Lower lobe of right lung (tissue), 2 donors: ENCODE measurements around the gene POU6F2. TPM values are rescaled to one million over a fixed set of nuclear protein-coding genes. Genes with fewer than 3 reads are reported as not detected.

ENCODE experiments used
- ATAC-seq, 2 donors: fragments of 200-7000 bp; cut with Tn5 transposase; one replicate each; pipeline ENCODE4 v1.9.1; 2020 to 2022; ENCODE audit warnings: mild to moderate bottlenecking in 2 of 2, moderate library complexity in 2 of 2
- DNase-seq: peaks from one replicate; pipeline ENCODE4 v3.0.0-alpha.2; 2020
- H3K27ac ChIP-seq: fragments of 200-600 bp; one replicate; pipeline ENCODE4 v1.8.0; 2022
- H3K27me3 ChIP-seq: fragments of 200-600 bp; one replicate; pipeline ENCODE4 v1.8.0; 2022; ENCODE audit warnings: low read depth
- H3K36me3 ChIP-seq: fragments of 200-600 bp; one replicate; pipeline ENCODE4 v1.8.0; 2022; ENCODE audit warnings: mild to moderate bottlenecking
- H3K4me1 ChIP-seq: fragments of 200-600 bp; one replicate; pipeline ENCODE4 v1.8.0; 2022
- H3K4me3 ChIP-seq: fragments of 200-600 bp; one replicate; pipeline ENCODE4 v1.8.0; 2022; ENCODE audit warnings: mild to moderate bottlenecking
- H3K9me3 ChIP-seq: fragments of 200-600 bp; one replicate; pipeline ENCODE4 v1.8.0; 2022
- CTCF ChIP-seq: fragments of 200-600 bp; IDR thresholded peaks from one replicate; pipeline ENCODE4 v1.8.0; 2022; ENCODE audit warnings: antibody characterized with exemption, mild to moderate bottlenecking
- intact Hi-C: fragments of 100-400 bp; cut with DNase I; formaldehyde crosslinking; loops from one replicate; pipeline ENCODE4 v1.11.0; 2022
- total RNA-seq: library from RNA; stranded (reverse); fragmentation: NEBNext Ultra II Directional; extraction: Animal tissue kit (Norgen Biotek cat#: 25700); gene quantifications from one replicate; pipeline ENCODE4 v1.2.1, GENCODE V29; 2021
- donor health status: DM: no; HTN: yes; CAD: no; lungs with severe emphysema.

Gene POU6F2
- total RNA-seq, 1 donor from 2014 or later = not detected

- TF ChIP-seq CTCF = peak; percentile 70
- Histone ChIP-seq H3K4me3 (no peak overlapping the region), H3K4me1 (no peaks in the 10 kb centered on the region), H3K9me3 (no peaks in the 10 kb centered on the region), H3K36me3 (no peaks in the 10 kb centered on the region), H3K27me3 (peaks cover 4% of the 10 kb centered on the region), H3K27ac (no peak overlapping the region)
- DNase-seq (no peak), ATAC-seq (peak in 1 of 2 donors; percentile 36)
- intact Hi-C loops = no loop called here
Observed at GRCh38 chr7:39453743-39454355, 476.1 kb downstream of the POU6F2 start.

GRCh38 chr7:39458061-39458745, 480.5 kb downstream of the POU6F2 start:
- peak overlapping the region; percentile 39 for H3K4me3 ChIP-seq
- H3K27ac ChIP-seq = no peak overlapping the region
- TF ChIP-seq CTCF = no peak
- no peaks in the 10 kb centered on the region for H3K4me1 ChIP-seq
- ATAC-seq = peak in 1 of 2 donors; percentile 49
- H3K9me3 ChIP-seq = no peaks in the 10 kb centered on the region
- no peaks in the 10 kb centered on the region for H3K27me3 ChIP-seq
- intact Hi-C loops = no loop called here
- no peak for DNase-seq
- no peaks in the 10 kb centered on the region for H3K36me3 ChIP-seq

DNA sequence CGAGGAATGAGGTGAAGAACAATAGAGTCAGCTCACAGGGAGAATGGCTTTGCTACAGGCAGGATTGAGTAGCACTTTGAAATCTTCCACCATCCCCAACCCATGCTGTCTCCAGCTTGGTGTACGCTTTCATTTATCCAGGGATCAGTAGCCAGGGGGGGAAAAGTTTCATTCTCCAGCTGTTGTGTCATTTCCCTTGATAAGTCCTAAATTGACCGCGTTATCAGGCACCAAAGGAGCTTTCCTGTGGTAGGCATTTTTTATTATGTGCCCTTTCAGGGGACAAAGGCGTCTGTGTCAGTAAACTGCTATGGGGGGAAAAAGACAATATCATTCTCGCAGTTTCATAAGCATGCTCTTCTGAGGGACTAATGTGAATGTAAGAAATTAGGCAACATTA, 481.9 kb downstream of the POU6F2 start:
- no peaks in the 10 kb centered on the region for H3K9me3 ChIP-seq
- H3K27ac ChIP-seq = no peak overlapping the region
- intact Hi-C loops = no loop called here
- no peak for DNase-seq
- H3K27me3 ChIP-seq = no peaks in the 10 kb centered on the region
- H3K4me1 ChIP-seq = no peaks in the 10 kb centered on the region
- H3K36me3 ChIP-seq = no peaks in the 10 kb centered on the region
- ATAC-seq = no peak
- no peak overlapping the region for H3K4me3 ChIP-seq
- TF ChIP-seq CTCF = no peak

- DNase-seq (no peak), ATAC-seq (no peak)
- TF ChIP-seq CTCF = no peak
- no peaks in the 10 kb centered on the region for H3K4me1 ChIP-seq
- no peaks in the 10 kb centered on the region for H3K9me3 ChIP-seq
- H3K4me3 ChIP-seq = no peak overlapping the region
- intact Hi-C loops = no loop called here
- H3K36me3 ChIP-seq = no peaks in the 10 kb centered on the region
- H3K27me3 ChIP-seq = no peaks in the 10 kb centered on the region
- no peak overlapping the region for H3K27ac ChIP-seq
Observed at GRCh38 chr7:39460486-39460885, 482.8 kb downstream of the POU6F2 start.

GRCh38 chr7:39461263-39461820, 483.6 kb downstream of the POU6F2 start:
- H3K27me3 ChIP-seq = no peaks in the 10 kb centered on the region
- DNase-seq = no peak
- TF ChIP-seq CTCF = no peak
- no peaks in the 10 kb centered on the region for H3K9me3 ChIP-seq
- no peaks in the 10 kb centered on the region for H3K36me3 ChIP-seq
- intact Hi-C loops = no loop called here
- ATAC-seq = peak in 1 of 2 donors; percentile 20
- H3K4me3 ChIP-seq = no peak overlapping the region
- no peaks in the 10 kb centered on the region for H3K4me1 ChIP-seq
- H3K27ac ChIP-seq = no peak overlapping the region
